ENCODE results near the gene VAT1L.

GRCh38 chr16:77939968-77940367 lies 151.6 kb downstream of the VAT1L start:
- TF ChIP-seq POLR2A (IDR thresholded peaks at IDR 0.05) (no peak), CTCF (IDR thresholded peaks at IDR 0.05) (no peak), EP300 (IDR thresholded peaks at IDR 0.05) (no peak)

Measured in ovary (tissue), 3 donors.